ENCODE data around the gene PTPN1.

Gene PTPN1

GRCh38 chr20:50559149-50559548, 49.0 kb downstream of the PTPN1 start:
- H3K36me3 ChIP-seq, result peaks cover 11 to 27% (median 26%) of the 10 kb centered on the region in 3 donors
- H3K27ac ChIP-seq, result no peak overlapping the region
- intact Hi-C loops (cut with DNase I; ENCODE audit: low total_unique reads), result no loop called here

GRCh38 chr20:50559856-50560638, 49.9 kb downstream of the PTPN1 start:
- TF ChIP-seq, protein P1, sequence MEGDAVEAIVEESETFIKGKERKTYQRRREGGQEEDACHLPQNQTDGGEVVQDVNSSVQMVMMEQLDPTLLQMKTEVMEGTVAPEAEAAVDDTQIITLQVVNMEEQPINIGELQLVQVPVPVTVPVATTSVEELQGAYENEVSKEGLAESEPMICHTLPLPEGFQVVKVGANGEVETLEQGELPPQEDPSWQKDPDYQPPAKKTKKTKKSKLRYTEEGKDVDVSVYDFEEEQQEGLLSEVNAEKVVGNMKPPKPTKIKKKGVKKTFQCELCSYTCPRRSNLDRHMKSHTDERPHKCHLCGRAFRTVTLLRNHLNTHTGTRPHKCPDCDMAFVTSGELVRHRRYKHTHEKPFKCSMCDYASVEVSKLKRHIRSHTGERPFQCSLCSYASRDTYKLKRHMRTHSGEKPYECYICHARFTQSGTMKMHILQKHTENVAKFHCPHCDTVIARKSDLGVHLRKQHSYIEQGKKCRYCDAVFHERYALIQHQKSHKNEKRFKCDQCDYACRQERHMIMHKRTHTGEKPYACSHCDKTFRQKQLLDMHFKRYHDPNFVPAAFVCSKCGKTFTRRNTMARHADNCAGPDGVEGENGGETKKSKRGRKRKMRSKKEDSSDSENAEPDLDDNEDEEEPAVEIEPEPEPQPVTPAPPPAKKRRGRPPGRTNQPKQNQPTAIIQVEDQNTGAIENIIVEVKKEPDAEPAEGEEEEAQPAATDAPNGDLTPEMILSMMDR (IDR thresholded peaks at IDR 0.05), result no peak
- no peaks in the 10 kb centered on the region for H3K9me3 ChIP-seq
- peak overlapping the region in 1 of 2 donors; percentile 70 for H3K27ac ChIP-seq
- H3K27me3 ChIP-seq, result no peaks in the 10 kb centered on the region
- intact Hi-C loops (cut with DNase I; ENCODE audit: low total_unique reads), result no loop called here
- no peak for DNase-seq
- peaks cover 0 to 31% (median 14%) of the 10 kb centered on the region in 4 donors for H3K4me1 ChIP-seq
- peaks cover 13 to 28% (median 26%) of the 10 kb centered on the region in 3 donors for H3K36me3 ChIP-seq
- H3K4me3 ChIP-seq, result no peak overlapping the region

More at GRCh38 chr20:50559149-50559548, 49.0 kb downstream of the PTPN1 start:
- Histone ChIP-seq H3K27me3 (no peaks in the 10 kb centered on the region), H3K4me3 (no peak overlapping the region), H3K4me1 (peaks cover 0 to 33% (median 15%) of the 10 kb centered on the region in 4 donors), H3K9me3 (no peaks in the 10 kb centered on the region)
- TF ChIP-seq, protein P1 (IDR thresholded peaks at IDR 0.05), result no peak
- no peak for DNase-seq

GRCh38 chr20:50560867-50561266, 50.7 kb downstream of the PTPN1 start:
- Histone ChIP-seq H3K4me3 (no peak overlapping the region), H3K27me3 (no peaks in the 10 kb centered on the region), H3K4me1 (peaks cover 0 to 31% (median 14%) of the 10 kb centered on the region in 4 donors), H3K27ac (peak overlapping the region; percentile 54 to 70), H3K9me3 (no peaks in the 10 kb centered on the region), H3K36me3 (peaks cover 18 to 34% (median 28%) of the 10 kb centered on the region in 3 donors)
- intact Hi-C loops (cut with DNase I; ENCODE audit: low total_unique reads), result no loop called here
- TF ChIP-seq, protein P1 (IDR thresholded peaks at IDR 0.05), result no peak
- DNase-seq, result no peak

DNA sequence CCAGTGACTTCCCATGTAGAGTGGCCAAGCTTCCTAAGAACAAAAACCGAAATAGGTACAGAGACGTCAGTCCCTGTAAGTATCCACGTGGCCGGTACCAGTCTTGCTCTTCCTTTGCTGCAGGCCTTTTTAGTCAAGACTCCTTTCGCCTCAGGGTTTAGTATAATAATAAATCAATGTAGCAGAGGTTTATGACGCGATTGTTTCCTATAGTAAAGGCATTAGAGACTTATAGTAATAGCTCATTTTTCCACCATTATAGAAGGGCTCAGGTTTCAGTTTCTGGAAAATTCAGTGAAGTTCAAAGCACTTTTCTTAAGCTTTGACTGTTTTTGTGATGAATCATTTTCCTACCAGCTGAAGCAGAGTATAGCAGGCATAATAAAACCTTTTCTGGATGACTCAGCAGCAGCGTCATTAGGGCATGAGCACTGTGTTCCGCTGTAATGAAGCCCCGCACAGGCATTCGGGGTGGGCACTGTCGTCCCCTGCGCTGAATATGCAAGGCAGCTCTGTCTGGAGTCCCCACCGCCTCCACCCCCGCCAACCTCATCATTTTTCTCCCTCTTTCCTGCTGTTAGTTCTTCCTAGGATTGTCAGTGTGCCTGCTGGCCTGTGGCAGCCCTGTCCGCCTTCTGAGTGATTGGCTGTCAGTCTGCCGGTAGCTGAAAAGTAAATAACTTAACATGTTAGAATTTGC, 51.3 kb downstream of the PTPN1 start:
- intact Hi-C loops (cut with DNase I; ENCODE audit: low total_unique reads), result no loop called here
- H3K4me3 ChIP-seq, result no peak overlapping the region
- TF ChIP-seq, protein P1 (IDR thresholded peaks at IDR 0.05), result no peak
- peaks cover 0 to 31% (median 14%) of the 10 kb centered on the region in 4 donors for H3K4me1 ChIP-seq
- DNase-seq, result peak in 1 of 2 donors; percentile 73
- H3K36me3 ChIP-seq, result peaks cover 18 to 38% (median 35%) of the 10 kb centered on the region in 3 donors
- no peaks in the 10 kb centered on the region for H3K27me3 ChIP-seq
- H3K9me3 ChIP-seq, result no peaks in the 10 kb centered on the region
- peak overlapping the region; percentile 54 to 70 for H3K27ac ChIP-seq

DNA sequence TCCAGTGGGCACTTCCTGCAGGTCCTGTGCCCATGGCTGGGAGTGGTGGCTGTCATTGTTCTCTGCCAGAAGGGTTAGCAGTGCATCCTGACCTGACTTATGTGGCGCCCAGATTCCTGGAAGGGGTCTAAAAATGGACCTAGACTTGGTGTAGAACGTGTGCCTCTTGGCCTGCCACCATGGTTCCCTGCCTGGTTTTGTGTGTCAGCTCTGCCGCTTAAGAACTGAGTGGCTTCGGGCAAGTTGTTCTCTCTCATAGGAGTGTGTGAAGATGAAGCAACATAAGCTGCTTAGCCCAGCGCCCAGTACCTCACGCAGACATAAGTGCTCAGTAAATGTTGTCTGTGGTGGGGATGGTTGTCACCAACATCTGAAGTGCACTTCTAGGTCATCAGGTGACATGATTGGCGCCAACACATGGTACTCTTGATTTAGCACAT, 52.1 kb downstream of the PTPN1 start:
- H3K4me3 ChIP-seq, result no peak overlapping the region

More for the DNA sequence above, 52.1 kb downstream of the PTPN1 start:
- no peaks in the 10 kb centered on the region for H3K27me3 ChIP-seq
- TF ChIP-seq, protein P1 (IDR thresholded peaks at IDR 0.05), result no peak
- intact Hi-C loops (cut with DNase I; ENCODE audit: low total_unique reads), result no loop called here
- no peaks in the 10 kb centered on the region for H3K9me3 ChIP-seq
- H3K36me3 ChIP-seq, result peaks cover 18 to 38% (median 36%) of the 10 kb centered on the region in 3 donors
- H3K4me1 ChIP-seq, result peaks cover 0 to 31% (median 14%) of the 10 kb centered on the region in 4 donors
- peak overlapping the region; percentile 54 to 70 for H3K27ac ChIP-seq
- DNase-seq, result no peak
